GM21390 (cell line): ENCODE data around the gene CBX2.
A peak's percentile ranks its signal among the peaks of the same experiment; 100 is the strongest.
"Not testable (repeated sequence)": the region's sequence is repeated elsewhere in the genome, so short reads cannot be mapped to it uniquely, and the experiment has no call there.

Source experiments
- ATAC-seq: cut with Tn5 transposase; IDR thresholded peaks from one replicate; pipeline ENCODE4 v1.9.1; 2021; ENCODE audit not compliant: unreplicated experiment

Gene CBX2

DNA sequence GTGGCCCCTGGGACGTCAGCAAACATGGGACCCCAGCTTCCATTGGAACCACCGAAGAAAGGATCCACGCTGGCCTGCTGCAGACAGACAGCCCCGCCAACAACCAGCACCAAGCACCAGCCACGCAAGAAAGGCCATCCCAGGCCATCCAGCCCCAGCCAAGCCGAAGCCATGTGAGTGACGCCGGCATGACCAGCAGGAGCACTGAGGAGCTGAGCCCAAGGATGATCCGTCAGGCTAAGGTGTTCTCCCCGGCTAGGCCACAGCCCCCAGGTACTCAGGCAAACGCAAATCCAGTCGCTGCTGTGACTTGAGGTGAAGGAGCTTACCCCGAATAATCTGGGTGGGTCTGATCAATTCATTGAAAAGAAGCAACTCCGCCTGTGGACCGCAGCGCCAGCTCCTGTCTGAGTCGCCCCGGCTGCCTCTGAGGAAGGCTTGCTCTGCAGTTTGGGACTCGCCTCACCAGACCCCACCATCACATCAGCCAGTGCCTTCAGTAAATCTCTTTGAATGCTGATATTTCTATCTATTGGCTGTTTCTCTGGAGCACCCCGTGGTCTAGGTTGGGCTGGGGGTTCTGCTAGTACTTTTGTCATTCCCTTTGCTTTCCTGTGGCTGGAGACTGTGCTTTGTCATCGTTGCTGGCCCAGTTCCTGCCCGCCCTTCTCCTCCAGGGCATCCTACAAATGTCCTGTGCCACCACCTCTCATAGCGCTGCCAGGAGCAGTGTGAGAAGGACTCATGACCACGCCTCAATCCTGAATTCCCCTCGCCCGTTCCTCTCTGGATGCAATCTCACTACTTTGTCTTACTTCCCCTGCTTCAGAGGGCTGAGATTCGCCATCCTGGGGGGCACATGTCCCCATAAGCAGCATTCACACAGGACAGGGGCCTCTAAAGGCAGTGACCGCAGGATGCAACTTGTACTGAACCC lies 8.1 kb upstream of the CBX2 start:
- no peak for ATAC-seq

DNA sequence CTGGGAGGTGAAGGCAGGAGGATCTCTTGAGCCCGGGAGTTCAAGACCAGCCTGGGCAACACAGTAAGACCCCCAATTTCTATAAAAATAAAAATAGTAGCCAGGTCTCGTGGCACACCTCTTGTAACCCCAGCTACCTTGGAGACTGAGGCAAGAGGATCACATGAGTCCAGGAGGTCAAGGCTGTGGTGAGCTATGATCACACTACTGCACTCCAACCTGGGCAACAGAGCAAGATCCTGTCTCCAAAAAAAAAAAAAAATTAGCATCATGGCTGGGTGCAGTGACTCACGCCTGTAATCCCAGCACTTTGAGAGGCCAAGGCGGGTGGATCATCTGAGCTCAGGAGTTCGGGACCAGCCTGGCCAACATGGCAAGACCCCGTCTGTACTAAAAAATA lies 6.7 kb upstream of the CBX2 start:
- no peak for ATAC-seq

DNA sequence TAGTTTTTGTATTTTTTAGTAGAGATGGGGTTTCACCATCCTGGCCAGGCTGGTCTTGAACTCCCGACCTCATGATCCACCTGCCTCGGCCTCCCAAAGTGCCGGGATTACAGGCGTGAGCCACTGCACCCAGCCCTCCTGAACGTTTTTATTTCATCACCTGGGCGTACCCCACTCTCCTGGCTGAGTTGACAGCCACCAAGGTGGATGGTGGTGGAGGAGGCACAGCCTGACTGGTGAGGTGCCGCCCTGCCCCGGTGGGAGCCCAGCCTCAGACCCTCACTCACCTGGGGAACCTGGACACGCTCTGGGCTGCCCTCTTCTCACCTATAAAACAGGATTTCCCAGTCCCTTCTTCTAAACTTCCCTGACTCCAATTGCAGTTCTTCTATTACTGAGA lies 5.2 kb upstream of the CBX2 start:
- not testable (repeated sequence) for ATAC-seq

DNA sequence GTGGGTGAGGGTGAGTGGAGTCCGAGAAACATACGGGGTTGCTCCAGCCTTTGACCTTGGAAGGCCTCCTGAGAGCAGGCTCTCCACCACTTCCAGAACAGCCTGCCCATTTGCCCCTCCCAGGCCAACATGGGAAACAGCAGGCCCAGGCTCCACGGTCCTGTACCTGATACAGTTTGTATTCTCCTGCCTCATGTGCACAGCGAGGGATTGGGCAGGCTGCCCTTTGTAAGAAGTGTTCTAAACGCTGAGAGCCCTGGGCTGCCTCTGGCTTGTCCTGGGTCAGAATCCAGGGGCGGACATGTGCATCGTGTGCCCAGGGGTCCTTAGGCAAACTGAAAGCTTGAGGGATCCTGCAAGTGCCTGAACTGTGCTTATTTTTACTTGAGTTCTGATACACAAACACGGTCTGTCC lies 3.4 kb upstream of the CBX2 start:
- ATAC-seq, result no peak

DNA sequence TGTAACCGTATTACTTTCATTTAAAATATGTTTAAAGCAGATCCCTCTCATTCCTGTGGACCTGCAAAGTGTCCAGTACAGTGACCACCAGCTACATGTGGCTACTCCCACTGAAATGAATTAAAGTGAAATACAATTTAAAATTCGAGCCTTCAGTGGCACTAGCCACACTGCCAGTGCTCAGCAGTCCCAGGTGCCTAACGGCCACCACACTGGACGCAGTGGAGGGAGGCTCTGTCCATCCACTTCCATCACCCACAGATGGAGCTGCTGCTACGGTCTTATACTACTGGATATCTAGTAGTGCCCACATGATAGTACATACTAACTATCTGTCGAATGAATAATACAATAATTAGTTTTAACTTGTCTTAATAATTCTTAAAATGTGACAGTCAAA lies 2.3 kb upstream of the CBX2 start:
- no peak for ATAC-seq

DNA sequence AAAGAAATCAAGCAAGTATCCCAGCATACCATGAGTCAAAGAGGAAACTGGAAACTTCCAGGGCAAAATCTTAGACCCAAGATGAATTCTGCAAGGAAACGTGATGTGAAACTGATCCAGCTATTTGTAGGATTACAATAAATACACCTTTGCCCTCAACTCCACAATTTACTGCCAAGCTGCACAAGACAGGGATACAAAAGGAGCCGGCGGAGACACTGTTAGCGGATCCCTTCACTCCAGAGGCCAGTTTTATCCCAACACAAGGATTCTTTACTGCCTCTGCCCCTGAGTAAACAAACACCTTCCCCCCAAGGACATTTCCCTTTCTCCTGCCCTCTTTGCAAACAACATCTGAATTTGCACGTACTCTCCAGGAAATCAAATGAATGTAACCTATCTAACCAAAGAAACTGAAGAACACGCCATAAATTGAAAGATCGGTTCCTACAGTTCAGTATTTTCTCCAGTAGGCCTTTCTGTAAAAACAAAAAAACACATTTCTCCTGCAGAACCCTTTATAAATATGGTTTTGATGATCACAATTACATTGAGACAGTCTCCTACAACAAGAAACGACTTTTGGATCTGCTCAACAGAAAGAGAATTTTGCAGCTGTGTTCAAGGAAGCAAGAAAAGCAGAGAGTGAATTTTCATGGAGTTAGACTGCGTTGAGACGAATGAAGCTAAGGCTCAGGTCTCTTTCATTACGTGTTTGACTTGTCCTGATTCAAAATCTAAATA lies 1.4 kb upstream of the CBX2 start:
- ATAC-seq, result no peak

DNA sequence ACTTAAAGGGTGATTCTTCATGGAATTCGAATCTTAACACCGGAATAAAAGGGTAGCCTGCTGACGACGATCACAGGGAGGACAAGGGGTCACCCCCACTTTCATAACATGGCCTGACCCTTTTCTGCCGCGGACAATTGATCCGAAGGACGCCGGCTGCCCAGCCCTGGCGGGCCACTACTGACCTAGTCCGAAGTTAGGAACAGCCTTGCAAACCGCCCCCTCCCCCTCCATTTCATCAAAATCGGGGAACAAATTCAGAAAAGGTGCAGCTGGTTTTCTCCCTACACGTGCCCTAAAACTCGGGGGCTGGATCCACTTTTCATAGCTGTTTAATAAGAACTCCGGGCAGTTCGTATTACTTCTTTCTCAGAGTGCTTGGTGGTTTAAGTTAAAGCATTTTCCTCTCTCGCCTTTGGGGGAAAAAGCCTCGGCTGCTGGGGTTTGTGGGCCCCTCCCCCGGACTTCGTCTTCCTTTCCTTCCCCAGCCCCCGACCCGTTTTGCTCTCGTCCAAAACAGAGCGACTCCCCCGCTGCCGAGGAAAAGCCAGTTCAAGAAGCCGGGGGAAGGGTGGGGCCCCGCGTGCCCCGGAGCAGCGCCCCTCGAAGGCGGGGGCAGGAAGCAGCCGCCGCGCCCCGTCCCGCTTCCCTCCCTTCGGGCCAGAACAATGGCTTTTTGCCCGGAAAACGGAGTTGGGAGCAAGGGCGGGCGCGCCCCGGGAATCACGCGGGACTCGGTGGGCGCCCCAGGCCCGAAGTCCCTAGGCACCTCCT lies 641 bp upstream of the CBX2 start:
- peak; percentile 20 for ATAC-seq

DNA sequence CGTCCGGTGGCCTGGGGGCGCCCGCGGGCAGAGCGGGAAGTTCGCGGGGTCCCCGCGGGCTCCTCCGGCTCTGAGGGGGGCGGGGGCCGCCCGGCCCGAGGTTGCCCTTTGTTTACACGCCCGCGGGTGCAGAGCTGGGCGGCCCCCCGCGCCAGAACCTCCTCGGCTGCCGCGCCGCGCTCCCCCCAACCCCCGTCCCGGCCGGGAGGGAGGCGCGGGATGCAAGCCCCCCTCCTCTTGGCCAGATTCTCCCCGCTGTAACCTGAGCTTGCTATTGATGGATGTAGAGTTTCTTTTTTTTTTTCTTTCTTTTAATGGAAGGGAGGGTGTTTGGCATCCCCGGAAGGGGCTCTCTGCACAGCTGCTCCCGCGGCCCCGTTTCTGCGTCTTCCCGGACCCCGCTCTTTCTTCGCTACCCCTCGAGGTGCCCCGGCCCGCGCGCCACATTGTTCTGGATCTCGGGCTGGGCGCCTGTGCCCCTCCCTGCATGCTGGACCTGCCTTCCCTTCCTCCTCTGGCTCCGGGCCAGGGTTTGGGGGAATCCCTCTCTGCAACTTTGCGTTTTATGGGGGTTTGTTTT lies 646 bp downstream of the CBX2 start:
- peak; percentile 15 for ATAC-seq

DNA sequence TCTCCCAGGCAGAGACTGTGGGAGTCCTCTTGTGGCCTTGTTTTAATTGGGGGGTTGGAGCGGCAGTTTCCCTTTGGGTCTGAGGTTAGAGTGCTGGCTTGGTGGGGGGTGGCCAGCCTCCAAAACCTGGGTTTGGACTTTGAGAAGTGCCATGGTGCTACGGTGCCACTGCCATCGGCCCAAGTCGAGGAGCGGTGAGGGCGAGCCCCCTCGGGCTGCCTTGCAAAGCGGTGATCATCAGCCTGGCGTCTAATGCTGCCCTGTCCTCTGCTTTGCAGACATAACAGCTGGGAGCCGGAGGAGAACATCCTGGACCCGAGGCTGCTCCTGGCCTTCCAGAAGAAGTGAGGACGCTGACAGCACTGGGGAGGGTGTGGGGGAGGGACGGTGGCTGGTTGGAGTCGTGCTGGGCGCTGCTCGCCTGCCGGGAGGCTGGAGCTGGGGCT lies 1.2 kb downstream of the CBX2 start:
- ATAC-seq, result no peak

DNA sequence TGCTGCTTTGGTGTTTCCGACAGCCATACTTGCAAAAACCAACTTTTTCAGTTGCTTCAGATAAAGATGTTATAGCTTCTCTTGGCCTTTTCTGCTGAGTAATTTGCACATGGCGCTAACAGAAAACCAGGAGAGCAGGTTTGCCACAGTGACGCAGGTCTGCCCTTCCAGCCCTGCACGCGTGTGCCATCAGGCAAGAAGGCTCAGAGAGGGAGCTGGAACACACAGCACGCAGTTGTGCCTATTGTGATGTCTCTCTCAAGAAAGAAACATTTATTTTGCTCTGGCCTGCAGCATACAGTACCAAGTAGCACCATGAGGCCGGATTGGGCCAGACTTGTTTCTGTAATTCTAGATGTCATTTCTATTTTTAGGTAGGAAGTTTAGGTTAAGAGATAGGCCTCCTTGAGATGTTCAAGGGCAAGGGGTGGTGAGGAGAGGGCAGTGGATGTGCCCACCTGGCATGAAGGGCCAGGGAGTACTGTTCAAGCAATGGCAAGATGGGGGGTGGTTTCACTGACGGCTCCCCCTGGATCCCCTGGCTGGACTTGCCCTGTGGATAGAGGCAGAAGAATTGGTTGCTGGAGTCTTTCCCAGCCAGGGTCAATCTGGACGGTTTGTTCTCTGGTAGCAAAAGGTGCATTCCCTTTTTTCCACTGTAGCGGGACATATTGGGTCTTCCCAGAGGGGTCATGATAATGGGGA lies 1.9 kb downstream of the CBX2 start:
- ATAC-seq, result no peak

DNA sequence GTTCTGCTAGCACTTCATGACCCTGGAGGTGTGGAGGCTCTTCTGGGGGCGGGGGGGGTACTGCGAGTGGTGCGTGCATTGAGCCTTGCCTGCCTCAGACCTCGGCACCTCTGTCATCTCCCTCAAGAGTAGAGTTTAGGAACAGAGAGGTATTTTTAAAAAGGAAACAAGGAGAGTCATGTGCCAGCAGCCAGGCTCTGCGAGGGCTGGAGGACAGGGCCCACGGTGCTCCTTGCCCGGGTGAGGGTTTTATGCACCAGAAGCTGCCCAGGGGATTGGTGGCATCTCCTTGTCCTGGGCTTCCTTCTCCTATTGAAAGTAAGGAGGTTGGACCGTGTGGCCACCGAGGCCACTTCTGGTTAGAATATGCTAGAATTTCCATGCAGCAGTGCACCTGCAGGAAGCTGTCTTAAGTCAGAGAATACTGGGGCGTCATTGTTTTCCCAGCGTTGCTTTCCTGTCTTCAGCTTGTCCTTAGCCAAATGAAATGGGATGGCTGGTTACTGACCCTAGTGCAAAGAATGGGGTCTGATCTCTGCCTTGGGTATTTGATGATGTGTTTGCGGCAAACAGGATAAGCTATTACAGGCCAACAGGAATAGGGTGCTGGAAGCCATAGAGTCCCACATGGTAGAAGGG lies 3.2 kb downstream of the CBX2 start:
- ATAC-seq, result no peak

DNA sequence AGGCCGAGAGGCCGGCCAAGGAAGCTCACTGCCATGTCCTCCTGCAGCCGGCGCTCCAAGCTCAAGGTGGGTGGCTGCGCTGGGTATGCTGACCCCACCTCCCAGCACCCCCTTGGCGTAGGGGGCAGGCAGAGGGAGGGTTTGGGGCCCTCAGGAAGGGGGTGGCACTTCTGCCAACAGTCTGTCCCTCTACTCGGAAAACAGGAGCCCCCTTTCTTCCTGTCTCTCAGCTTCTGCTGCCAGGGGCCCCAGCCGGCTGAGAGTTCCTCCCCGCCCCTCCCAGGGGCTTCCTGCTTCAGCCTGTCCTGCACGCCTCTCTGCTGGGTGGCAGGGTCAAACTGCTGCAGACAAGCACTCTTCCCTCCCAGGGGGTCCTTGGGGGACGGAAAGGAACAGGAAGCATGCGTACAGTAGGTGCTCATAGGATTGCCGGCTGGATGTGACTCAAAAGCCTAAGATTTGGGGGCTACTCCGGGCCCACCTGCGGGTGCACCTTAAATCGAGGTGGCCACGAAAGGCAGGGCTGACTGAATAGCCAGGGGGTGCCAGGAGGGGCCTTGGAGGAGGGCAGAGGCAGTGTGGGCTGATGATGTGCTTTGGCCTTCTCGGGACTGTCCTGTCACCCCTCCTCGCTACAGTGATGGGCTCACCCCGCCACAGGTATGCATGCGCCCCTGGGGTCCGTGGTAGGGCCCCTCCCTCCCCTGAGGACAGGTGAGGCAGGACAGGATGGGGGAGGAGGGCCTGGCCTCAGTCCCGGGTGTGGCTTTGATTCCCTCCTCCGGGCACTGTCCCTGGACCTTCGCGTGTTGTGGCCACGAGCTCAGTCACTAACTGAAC lies 4.0 kb downstream of the CBX2 start:
- no peak for ATAC-seq

DNA sequence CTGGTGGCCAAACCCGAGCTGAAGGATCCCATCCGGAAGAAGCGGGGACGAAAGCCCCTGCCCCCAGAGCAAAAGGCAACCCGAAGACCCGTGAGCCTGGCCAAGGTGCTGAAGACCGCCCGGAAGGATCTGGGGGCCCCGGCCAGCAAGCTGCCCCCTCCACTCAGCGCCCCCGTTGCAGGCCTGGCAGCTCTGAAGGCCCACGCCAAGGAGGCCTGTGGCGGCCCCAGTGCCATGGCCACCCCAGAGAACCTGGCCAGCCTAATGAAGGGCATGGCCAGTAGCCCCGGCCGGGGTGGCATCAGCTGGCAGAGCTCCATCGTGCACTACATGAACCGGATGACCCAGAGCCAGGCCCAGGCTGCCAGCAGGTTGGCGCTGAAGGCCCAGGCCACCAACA lies 5.9 kb downstream of the CBX2 start:
- ATAC-seq, result no peak

DNA sequence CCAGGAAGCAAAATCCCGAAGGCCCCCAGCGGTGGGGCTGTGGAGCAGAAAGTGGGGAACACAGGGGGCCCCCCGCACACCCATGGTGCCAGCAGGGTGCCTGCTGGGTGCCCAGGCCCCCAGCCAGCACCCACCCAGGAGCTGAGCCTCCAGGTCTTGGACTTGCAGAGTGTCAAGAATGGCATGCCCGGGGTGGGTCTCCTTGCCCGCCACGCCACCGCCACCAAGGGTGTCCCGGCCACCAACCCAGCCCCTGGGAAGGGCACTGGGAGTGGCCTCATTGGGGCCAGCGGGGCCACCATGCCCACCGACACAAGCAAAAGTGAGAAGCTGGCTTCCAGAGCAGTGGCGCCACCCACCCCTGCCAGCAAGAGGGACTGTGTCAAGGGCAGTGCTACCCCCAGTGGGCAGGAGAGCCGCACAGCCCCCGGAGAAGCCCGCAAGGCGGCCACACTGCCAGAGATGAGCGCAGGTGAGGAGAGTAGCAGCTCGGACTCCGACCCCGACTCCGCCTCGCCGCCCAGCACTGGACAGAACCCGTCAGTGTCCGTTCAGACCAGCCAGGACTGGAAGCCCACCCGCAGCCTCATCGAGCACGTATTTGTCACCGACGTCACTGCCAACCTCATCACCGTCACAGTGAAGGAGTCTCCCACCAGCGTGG lies 6.5 kb downstream of the CBX2 start:
- no peak for ATAC-seq

DNA sequence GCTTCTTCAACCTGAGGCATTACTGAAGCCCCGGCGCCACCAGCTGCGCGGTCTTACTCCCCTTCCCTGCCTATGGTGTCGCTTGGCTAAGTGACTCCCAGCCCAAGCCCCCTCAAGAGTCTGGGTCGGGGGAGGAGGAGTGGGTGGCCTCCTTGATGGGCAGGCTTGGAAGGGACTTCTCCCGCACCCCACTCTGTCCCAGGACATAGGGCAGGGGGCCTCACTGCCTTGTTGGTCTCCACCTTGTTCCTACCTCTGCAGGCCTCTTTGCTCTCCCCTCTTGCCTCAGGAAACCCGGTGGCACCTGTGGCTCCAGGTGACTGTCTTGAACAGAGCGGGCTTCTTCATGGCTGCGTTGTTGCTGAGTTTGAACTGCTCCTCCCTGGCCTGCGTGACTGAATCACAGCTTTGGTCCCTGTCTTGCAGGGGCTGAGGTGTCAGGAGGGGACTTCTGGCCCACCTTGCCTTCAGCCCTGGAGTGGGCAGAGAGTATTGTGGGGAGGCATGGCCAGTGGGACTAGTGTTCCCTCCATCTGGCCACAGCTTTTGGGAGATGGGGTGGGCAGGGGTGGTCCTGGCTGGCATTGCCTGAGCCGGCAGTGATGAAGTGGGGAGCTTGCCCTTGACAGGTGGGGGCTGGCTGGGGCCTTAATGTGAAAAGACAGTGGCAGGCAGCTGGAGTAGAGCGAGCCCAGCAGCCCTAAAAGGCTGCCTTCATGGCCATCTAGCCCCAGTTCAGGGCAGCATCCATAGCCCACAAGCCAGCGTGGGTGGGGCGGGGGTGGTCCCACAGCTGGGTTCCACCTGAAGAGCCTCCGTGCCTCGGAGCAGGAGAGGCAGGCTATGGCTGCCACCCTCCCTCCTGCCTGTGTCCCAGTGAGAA lies 7.3 kb downstream of the CBX2 start:
- no peak for ATAC-seq

DNA sequence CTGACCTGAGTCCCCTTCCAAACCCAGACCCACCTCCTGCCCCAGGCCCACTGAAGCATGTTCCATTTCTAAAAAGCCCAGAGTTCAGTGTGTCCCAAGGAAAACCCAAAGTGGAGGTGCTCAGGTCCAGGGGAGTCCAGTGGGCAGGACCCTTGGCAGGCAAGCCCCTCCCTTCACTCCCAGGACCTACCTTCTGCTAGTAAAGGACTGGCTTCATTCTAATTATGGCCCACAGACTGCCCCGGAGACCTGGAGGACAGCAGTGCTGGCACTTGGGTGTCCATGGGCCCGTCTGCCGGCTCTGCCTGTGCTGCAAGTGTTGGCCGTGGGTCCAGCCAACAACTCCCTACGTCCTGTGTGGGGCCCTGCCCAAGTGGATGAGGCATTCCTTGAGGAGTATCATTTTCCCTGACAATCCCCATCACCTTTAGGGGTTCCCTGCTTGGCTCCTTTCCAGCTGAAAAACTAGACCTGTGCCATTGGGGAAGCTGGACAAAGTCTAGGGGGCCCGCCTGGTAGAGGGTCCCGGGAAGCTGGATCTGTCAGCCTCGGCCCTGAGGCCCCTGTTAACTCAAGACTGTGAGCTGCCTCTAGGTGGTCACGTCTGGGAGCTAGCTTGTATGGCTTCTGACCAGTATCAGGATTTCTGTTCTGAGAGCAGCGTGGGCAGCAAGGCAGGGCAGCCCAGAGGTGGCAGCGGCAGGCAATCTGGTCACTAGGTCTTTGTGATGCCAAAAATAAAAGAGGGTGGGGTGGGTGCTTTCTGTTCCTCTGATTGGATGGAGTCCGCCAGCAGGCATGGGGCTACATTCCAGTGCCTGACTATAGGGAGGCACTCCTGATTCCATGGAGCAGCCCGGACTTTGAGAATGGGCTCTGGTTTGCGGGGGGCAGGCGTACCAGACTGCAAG lies 8.2 kb downstream of the CBX2 start:
- no peak for ATAC-seq
